HCT116 (cell line): ENCODE measurements around the gene C3orf20.

Experiments used
- CTCF ChIP-seq, 3 experiments: fragments of 200-600 bp in 1 of 3; sonication (generic) in 1 of 3; IDR thresholded peaks in 2 of 3; conservative IDR thresholded peaks in 1 of 3; 2 replicates each; pipeline ENCODE4 v1.5.1; 2012 to 2017; ENCODE audit warnings: low read depth in 2 of 3, low read length in 2 of 3, antibody characterized with exemption in 1 of 3, borderline replicate concordance in 1 of 3, control low read depth in 1 of 3, mild to moderate bottlenecking in 1 of 3, mixed read lengths in 1 of 3, mixed run types in 1 of 3, moderate library complexity in 1 of 3; ENCODE audit not compliant: insufficient read depth in 1 of 3
- POLR2AphosphoS5 ChIP-seq: IDR thresholded peaks from 2 replicates; pipeline ENCODE4 v1.6.1; 2011; ENCODE audit warnings: mild to moderate bottlenecking, low read depth, low read length, moderate library complexity
- ZFX ChIP-seq: fragments of 450-650 bp; IDR thresholded peaks from 2 replicates; pipeline ENCODE4 v1.6.1; 2017

- TF ChIP-seq CTCF (IDR thresholded peaks at IDR 0.05 in 2 of 3, conservative IDR thresholded peaks at IDR 0.05 in 1 of 3; ENCODE audit: borderline replicate concordance in 1 of 3, insufficient read depth in 1 of 3, low read depth in 2 of 3, low read length in 2 of 3), result no peak
- TF ChIP-seq ZFX, result no peak
- TF ChIP-seq POLR2AphosphoS5, result no peak
Measured at GRCh38 chr3:14703791-14704190, 28.9 kb downstream of the C3orf20 start.
